ENCODE data around the gene PAN3. TPM values are rescaled to one million over a fixed set of nuclear protein-coding genes. Genes with fewer than 3 reads are reported as not detected.

The PAN3 gene
- total RNA-seq, 1 experiment from 2014 or later: 48.5 TPM

- H3K79me2 ChIP-seq (ENCODE audit: insufficient read depth, low read length): no peaks in the 10 kb centered on the region; the same call in 1 of the 2 replicates
- H2BK20ac ChIP-seq (ENCODE audit: low read depth, low read length, poor library complexity, severe bottlenecking): no peak overlapping the region
- TF ChIP-seq CTCF (conservative IDR thresholded peaks at IDR 0.05): no peak
- Mint-ChIP-seq H3K4me3 (no peak overlapping the region), H3K4me1 (no peaks in the 10 kb centered on the region), H3K9me3 (no peaks in the 10 kb centered on the region), H3K27ac (no peak overlapping the region), H3K36me3 (ENCODE audit: insufficient read depth in 1 of 3, low read depth in 3 of 3) (peaks cover 4 to 35% (median 28%) of the 10 kb centered on the region in 3 experiments; a peak in 6 of 7 replicates), H3K27me3 (ENCODE audit: low read depth) (no peaks in the 10 kb centered on the region)
- no peak overlapping the region for H4K91ac ChIP-seq (ENCODE audit: insufficient read length, low read depth, low read length)
- H3K79me1 ChIP-seq (ENCODE audit: insufficient read depth, low read depth, low read length, poor library complexity, severe bottlenecking): no peaks in the 10 kb centered on the region
- H3K18ac ChIP-seq (ENCODE audit: insufficient read length, low read depth, low read length): no peak overlapping the region
- H3K4ac ChIP-seq (ENCODE audit: low read depth, low read length): no peak overlapping the region
- no peak overlapping the region for H2AK5ac ChIP-seq (ENCODE audit: insufficient read length, low read length)
- H3K14ac ChIP-seq (ENCODE audit: insufficient read depth, low read length): no peak overlapping the region
- no peaks in the 10 kb centered on the region for H3K27me3 ChIP-seq (ENCODE audit: insufficient read depth, low read length)
- H2BK15ac ChIP-seq (ENCODE audit: low read depth, low read length): no peak overlapping the region
- H2BK12ac ChIP-seq (ENCODE audit: insufficient read length, low read depth, low read length): no peak overlapping the region
- no CpG with 5 or more reads among the region's 5 CpGs for WGBS (ENCODE audit: extremely low coverage, insufficient read length, low lambda C conversion rate)
- no peaks in the 10 kb centered on the region for H3K9me3 ChIP-seq (ENCODE audit: control insufficient read depth, low read depth, low read length)
- H3T11ph ChIP-seq (ENCODE audit: low read length): no peak overlapping the region
- no peak overlapping the region for H4K8ac ChIP-seq (replicated peaks; ENCODE audit: insufficient read length, low read depth, low read length)
- no peaks in the 10 kb centered on the region for H3K23me2 ChIP-seq (ENCODE audit: insufficient read length, low read depth, low read length, poor library complexity, severe bottlenecking)
- H4K5ac ChIP-seq (ENCODE audit: insufficient read length, low read depth, low read length): no peak overlapping the region
- no peak overlapping the region for H2AFZ ChIP-seq (ENCODE audit: low read length)
- no peak overlapping the region for H3K23ac ChIP-seq (ENCODE audit: insufficient read length, low read depth, low read length)
- no peak for DNase-seq
- H3K56ac ChIP-seq (ENCODE audit: insufficient read length, low read depth, low read length): no peak overlapping the region
- H3K4me2 ChIP-seq (ENCODE audit: insufficient read depth, insufficient read length, low read length): no peak overlapping the region
- H3K9ac ChIP-seq (ENCODE audit: extremely low read depth, insufficient read length, low read length): no peak overlapping the region
- H2BK120ac ChIP-seq (ENCODE audit: low read depth, low read length, poor library complexity, severe bottlenecking): no peak overlapping the region
- H2BK5ac ChIP-seq (ENCODE audit: insufficient read length, low read length): no peak overlapping the region
- H3K4me1 ChIP-seq (ENCODE audit: insufficient read depth, low read length): no peaks in the 10 kb centered on the region
- no peaks in the 10 kb centered on the region for H4K20me1 ChIP-seq (ENCODE audit: control insufficient read depth, insufficient read depth, insufficient read length)
- H3K27ac ChIP-seq (ENCODE audit: insufficient read length, low read depth, low read length): no peak overlapping the region
Measured at GRCh38 chr13:28204043-28204442, 65.7 kb downstream of the PAN3 start.
